Measurements from ENCODE around the gene SEC23IP. TPM values are rescaled to one million over a fixed set of nuclear protein-coding genes. Genes with fewer than 3 reads are reported as not detected.

SEC23IP gene
- total RNA-seq: 22.5 and 25.9 TPM in 2 replicates

DNA sequence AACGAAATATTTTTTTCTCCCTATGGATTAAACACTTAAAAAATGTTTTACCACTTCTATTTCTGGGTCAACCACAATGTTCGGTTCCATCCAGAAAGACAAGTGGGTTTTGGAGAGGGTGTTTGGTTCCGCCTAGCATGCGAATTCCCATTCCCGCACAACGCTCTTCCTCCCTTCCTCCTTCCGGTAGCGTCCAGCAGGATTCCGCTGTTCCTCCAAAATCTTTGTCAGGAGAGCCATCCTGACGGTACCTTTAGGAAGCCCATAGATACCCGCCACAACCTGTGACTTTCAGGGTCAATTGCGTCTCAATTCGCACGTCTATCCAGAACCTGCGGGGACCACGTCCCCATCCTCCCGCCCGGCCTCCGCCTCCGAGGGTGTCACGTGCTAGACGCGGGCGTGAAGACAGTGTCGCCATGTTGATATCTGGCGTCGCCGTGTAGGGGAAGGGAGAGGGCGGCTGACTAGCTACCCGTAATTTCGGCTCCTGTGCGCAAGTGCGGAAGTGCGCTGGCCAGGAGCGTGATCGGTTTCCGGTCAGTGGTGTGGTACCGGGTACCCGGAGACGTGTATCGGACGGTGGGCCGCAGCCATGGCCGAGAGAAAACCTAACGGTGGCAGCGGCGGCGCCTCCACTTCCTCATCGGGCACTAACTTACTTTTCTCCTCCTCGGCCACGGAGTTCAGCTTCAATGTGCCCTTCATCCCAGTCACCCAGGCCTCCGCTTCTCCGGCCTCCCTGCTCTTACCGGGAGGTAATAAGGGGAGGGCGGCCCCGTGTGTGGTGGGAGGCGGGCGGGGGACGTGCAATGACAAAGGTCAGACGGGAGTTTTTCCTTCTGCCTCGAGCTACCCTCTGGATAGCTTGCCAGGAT, at the start of gene SEC23IP:
Gene SEC23IP, plus strand, starts transcription at position 543 of the 878 bp plus-strand sequence. Its CDS starts 53 bp downstream, at position 596.

GRCh38 chr10:119872610-119872859, 20.0 kb upstream of the SEC23IP start, which contains the start of gene MCMBP:
Gene MCMBP (minus strand): TSS chr10:119872843. CDS start chr10:119872584, 259 bp downstream.

Other genes starting within 250 kb of the SEC23IP start
- gene BAG3, start 241.3 kb upstream of the SEC23IP start, total RNA-seq: 54.5 and 59.0 TPM in 2 replicates
- 11.2 and 11.4 TPM in 2 replicates for gene INPP5F, start 166.7 kb upstream of the SEC23IP start, total RNA-seq
- 53.9 and 56.8 TPM in 2 replicates for gene MCMBP, start 19.9 kb upstream of the SEC23IP start, total RNA-seq